UCSD-AML1 (cell line): ENCODE results near the gene FOXP3.

Experiments
- DNase-seq: peaks from one replicate; lab custom pipeline; 2025; ENCODE audit not compliant: unreplicated experiment; lab: John Stamatoyannopoulos, UW

The FOXP3 gene

GRCh38 chrX:49276207-49276606 lies 11.7 kb upstream of the FOXP3 start:
- DNase-seq, result no peak

GRCh38 chrX:49273181-49273727 lies 8.7 kb upstream of the FOXP3 start:
- DNase-seq, result no peak

DNA sequence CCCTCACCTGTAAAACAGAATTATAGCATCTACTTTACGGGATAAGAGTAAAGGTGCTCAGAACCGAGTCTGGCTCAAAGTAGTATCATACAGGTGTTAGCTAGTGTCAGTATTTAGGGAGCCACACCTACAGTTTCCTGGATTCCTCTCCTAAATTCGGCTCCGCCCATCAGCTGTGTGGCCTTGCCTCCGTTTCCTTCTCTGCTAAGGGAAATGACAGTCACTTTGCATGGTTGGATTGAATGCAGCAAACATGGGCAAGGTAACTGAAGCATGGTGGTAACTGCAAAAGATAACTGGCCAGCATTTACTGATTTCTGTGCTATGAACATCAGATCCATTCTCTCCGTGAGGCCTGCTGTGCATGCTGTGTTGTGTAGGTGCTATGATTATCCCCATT lies 7.9 kb upstream of the FOXP3 start:
- no peak for DNase-seq

DNA sequence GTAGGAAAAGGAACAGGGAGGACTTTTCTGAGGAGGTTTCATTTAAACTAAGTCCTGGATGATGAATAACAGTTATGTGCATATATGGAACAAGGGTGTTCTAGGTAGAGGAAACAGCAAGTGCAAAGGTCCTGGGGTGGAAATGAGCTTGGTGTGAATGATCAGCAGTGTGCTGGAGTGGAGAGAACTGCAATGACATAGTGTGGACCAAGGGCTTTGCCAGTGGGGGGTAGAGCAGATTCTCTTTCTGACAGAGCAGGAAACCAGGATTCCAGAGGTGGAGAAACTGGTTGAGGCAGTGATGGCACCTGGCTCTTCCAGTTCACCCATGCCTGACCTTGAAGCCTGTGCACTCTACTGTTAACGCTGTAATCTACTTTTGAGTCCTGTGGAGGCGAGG lies 6.8 kb upstream of the FOXP3 start:
- no peak for DNase-seq

GRCh38 chrX:49270249-49270921 lies 5.9 kb upstream of the FOXP3 start:
- no peak for DNase-seq

GRCh38 chrX:49269767-49270248 lies 5.3 kb upstream of the FOXP3 start, which contains the start of gene PPP1R3F:
Gene PPP1R3F (plus strand): TSS chrX:49269793. CDS start chrX:49269870, 77 bp downstream.
- no peak for DNase-seq

- DNase-seq, result peak; percentile 92
These were observed 4.7 kb upstream of the FOXP3 start for GRCh38 chrX:49269010-49269766.

- DNase-seq, result no peak
These were observed 4.1 kb upstream of the FOXP3 start for GRCh38 chrX:49268702-49269009.

DNA sequence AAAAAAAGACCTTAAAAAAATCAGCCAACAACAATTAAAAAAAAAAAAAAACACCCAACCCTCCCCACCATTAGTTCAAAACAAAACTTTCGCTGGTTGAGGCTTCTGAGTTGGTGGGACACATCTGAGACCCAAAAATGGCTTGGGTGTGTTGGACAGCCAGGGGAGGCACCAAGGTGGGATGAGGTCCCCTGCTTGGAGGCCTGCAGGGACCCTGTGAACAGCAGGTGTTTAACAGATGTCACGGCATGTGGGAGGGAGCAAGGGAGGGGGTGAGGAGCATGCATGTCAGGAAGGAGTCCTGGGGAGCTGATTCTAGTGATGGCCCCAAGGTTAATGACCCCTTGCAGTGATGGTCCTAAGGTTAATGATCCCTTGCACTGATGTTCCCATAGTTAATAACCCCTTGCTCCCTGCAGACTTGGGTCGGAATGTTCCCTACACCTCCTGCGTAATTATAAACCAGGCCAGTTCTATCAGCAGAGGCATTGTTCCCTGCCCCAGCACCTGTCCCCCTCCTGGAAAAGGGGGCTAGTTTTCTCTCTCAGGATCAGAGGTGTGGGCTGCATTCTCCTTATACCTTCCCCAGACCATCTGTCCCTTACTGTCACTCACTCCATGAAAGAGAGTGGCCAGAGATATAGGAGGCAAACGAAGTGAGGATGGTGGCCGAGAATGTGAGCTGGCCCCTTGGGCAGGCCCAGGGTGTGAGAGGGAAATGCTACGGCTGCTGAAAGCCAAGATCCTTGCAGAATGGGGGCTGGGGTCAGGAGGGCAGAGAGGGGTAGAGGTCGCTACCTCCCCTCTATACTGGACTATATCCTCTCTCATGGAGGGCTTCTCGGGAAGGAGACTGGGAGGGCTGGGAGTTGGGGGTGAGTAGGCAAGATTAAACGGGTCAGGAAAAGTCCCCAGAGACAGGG lies 2.3 kb upstream of the FOXP3 start:
- no peak for DNase-seq

DNA sequence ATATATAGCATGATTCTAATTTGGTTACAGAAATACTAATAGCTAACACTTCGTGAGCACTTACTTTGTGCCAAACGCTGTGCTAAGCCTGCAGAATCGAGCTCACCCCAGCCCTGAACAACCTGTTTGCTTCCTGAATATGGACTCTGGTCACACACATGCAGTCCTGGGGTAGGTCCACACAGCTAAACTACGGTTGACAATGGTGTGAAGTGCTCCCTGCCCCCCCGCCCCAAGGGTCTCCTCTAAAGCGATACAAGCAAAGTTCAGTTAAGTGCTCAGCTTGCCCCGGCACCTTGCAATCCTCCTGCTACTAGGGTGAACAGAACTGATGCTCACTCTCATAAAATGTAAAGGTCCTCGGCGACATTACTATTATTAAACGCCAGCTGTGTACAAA lies 879 bp downstream of the FOXP3 start:
- DNase-seq, result no peak

- no peak for DNase-seq
These were observed 1.9 kb downstream of the FOXP3 start for GRCh38 chrX:49262603-49263002.

GRCh38 chrX:49260221-49260985 lies 4.1 kb downstream of the FOXP3 start:
- DNase-seq, result no peak

DNA sequence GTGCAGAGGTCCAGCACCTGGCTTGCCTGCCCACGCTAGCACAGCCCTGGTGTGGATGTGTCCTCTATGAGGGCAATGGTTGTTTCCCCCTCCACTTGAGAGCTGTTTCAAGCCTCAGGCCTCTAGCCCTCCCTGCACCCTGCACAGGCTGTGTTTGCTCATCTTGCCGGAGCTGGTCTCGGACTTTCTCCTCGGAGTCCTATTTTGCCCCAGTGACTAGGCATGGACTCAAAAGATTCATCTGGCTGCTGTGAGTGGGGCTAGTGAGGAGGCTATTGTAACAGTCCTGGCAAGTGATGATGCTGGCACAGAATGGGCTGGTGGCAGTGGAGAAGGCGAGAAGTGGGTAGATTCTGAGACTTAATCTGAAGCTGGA lies 5.8 kb downstream of the FOXP3 start:
- no peak for DNase-seq

DNA sequence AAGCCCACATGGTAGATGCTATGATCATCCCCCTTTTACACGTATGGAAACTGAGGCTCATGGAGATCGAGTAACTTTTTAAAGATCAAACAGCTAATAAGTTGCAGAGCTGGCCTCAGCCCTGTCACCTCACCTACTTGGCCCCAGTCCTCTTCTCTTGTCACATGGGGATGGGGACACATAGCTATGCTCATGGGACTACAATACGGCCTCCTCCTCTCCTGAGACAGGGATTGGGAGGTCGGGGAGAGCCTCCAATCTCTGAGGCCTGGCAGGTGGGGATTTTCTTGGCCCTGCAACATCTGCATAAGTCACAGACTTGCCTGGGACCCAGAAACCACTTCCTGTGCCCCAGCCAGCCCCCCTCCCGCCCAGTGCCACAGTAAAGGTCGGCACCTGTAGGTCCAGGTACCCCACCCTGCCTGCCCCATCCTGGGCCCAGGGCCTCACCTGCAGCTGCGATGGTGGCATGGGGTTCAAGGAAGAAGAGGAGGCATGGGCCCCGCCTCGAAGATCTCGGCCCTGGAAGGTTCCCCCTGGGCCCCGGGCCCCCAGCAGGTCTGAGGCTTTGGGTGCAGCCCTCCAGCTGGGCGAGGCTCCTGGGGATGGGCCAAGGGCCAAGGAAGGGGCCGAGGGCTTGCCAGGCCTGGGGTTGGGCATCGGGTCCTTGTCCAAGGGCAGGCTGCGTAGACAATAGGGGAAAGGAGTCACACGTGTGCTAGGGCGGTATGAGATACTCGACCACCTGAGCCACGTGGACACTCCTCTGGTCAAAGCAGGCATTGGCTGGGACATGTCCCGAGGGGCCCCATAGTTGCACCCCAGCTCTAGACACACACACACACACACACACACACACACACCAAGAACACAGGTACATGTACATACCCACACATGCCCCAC lies 6.4 kb downstream of the FOXP3 start:
- DNase-seq, result no peak

DNA sequence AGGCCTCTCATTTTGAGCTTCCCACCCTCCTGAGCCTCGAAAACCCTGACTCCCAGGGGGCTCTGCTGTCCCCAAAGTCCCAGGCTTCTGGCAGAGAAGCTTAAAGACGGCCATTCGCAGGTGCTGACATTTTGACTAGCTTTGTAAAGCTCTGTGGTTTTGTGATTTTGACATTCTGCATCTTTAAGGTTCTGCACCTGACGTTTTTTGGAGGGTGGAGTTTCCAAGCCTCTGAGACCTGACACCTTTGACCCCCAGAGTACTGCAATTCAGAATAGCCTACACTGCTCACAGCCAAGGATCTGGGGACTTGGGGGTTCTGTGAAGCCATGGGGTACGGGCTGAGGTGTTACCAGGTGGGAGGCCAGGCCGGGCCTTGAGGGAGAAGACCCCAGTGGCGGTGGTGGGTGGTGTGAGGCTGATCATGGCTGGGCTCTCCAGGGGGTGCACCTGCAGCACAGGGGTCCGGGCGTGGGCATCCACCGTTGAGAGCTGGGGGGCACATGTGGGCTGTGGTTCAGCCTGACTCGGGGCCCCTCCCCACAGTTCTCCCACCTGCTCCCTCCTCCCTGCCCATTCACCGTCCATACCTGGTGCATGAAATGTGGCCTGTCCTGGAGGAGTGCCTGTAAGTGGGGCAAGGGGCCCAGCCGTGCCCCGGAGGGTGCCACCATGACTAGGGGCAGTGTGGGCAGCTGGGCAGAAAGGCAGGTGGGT lies 7.3 kb downstream of the FOXP3 start:
- no peak for DNase-seq

DNA sequence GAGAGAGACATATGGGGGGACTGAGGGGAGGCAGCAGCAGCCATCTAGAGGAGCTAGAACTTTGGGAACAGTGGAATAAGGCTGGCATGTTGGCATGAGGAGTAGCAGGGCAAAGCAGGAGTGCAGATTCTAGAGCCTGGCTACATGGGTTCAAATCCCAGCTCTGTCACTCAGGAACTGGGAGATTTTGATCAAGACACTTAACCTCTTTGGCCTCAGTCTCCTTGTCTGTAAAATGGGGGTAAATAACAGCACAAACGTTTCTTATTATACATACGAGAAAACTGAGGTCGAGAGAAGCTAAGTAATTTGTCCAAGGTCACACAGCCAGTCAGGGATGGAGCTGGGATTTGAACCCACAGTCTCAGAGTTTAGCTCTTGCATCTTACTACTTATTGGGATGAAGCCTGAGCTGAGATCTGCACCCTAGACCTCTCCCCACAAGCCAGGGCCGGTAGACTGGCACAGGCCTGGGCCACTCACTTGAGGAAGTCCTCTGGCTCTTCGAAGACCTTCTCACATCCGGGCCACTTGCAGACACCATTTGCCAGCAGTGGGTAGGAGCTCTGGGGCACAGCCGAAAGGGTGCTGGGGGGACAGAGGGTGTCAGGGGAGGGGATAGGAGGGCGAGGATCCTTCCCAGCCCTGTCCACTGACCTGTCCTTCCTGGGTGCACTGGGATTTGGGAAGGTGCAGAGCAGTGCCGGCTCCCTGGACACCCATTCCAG lies 8.1 kb downstream of the FOXP3 start:
- no peak for DNase-seq

- no peak for DNase-seq
These were observed 9.9 kb downstream of the FOXP3 start for GRCh38 chrX:49254639-49255038.

GRCh38 chrX:49251325-49251724 lies 13.2 kb downstream of the FOXP3 start:
- no peak for DNase-seq
